Thoracic aorta (tissue), 2 donors: ENCODE data around the gene RAD52. TPM values are rescaled to one million over a fixed set of nuclear protein-coding genes. Genes with fewer than 3 reads are reported as not detected.

Source experiments
- ATAC-seq: fragments of 150-250 bp; one replicate; pipeline ENCODE4 v1.8.0; 2017; ENCODE audit warnings: low read depth; ENCODE audit not compliant: insufficient number of reproducible peaks, low FRiP score
- DNase-seq: peaks from one replicate; pipeline ENCODE4 v3.0.0-alpha.2; 2020; ENCODE audit warnings: low spot score
- H3K27ac ChIP-seq, 2 donors: fragments of 200-600 bp; sonication (generic); 1 replicate in 1 of 2; 2 replicates in 1 of 2; pipeline ENCODE4 v1.5.1; 2016; ENCODE audit warnings: mild to moderate bottlenecking in 2 of 2, moderate library complexity in 2 of 2
- H3K27me3 ChIP-seq: fragments of 200-600 bp; sonication (generic); replicated peaks from 2 replicates; pipeline ENCODE4 v1.6.0; 2016; ENCODE audit warnings: mild to moderate bottlenecking; ENCODE audit not compliant: insufficient read depth
- H3K36me3 ChIP-seq: fragments of 200-600 bp; sonication (generic); one replicate; pipeline ENCODE4 v1.5.1; 2016
- H3K4me1 ChIP-seq, 2 donors: fragments of 200-600 bp; sonication (generic); 1 replicate in 1 of 2; 2 replicates in 1 of 2; pipeline versions ENCODE4 v1.5.1 to v1.6.0; 2016; ENCODE audit warnings: low read depth in 2 of 2, mild to moderate bottlenecking in 1 of 2; ENCODE audit not compliant: control insufficient read depth in 1 of 2
- H3K4me3 ChIP-seq: fragments of 200-600 bp; sonication (generic); 2 replicates; pipeline ENCODE4 v1.5.1; 2016; ENCODE audit warnings: mild to moderate bottlenecking
- H3K9me3 ChIP-seq: fragments of 200-600 bp; sonication (generic); 2 replicates; pipeline ENCODE4 v1.5.1; 2016
- total RNA-seq, 2 donors: library from RNA; depleted of rRNA; stranded (reverse); fragments of >200 nt; gene quantifications; one replicate each; pipeline versions ENCODE4 v1.1.0 to v1.2.3, GENCODE V29; 2016
- TF ChIP-seq, protein P1 (sequence below): fragments of 200-600 bp; sonication (generic); IDR thresholded peaks from one replicate; pipeline ENCODE4 v1.5.1; 2019; ENCODE audit warnings: antibody characterized with exemption

The RAD52 gene
- total RNA-seq: 10 to 100 TPM; 21.5 to 21.9 TPM

DNA sequence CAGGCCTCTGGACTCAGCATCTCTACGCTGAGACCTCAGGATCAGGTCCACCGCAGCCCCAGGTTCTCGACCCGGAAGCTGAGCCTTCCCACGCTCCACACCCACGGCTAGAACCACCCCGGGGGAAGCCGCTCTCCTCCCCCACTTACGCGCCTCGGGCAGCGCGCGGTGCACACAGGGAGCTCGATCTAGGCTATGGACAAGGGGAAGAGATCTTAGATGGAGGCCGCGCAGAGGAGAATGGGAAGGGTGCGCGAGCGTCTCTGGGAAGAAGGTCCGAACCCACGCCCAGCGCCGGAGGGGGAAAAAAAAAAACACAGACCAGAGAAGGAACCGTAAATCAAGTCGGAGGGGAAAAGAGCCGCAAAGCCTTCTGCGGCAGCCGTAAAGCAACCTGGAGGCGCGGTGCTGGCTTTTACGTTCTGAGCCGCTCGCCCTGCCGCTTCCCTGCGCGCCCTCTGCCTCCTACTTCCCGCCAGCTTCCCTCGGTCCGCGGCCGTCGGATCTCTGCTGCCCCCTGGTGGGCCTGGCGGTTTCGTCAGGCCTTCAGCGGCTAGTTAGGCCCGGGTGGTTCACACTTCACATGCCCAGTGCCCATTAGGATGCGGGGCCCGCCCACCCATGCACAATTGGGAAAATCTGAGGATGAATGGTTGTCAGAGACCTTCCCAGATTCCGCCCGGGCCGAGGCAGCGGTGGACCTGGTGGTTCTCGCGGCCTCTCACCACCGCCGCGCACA, at the start of gene RAD52:
Gene RAD52, minus strand, starts transcription at position 242 of the 739 bp plus-strand sequence. CDS start 16,636 bp downstream, outside the sequence.
- Histone ChIP-seq H3K9me3 (no peaks in the 10 kb centered on the region), H3K4me1 (peaks cover 10 to 20% of the 10 kb centered on the region in 2 donors), H3K36me3 (no peaks in the 10 kb centered on the region), H3K27me3 (no peaks in the 10 kb centered on the region), H3K27ac (peak within 1 kb of the TSS; percentile 92 to 97), H3K4me3 (peak within 1 kb of the TSS; percentile 98)
- DNase-seq (peak; percentile 83), ATAC-seq (peak; percentile 93)
- TF ChIP-seq, protein P1, sequence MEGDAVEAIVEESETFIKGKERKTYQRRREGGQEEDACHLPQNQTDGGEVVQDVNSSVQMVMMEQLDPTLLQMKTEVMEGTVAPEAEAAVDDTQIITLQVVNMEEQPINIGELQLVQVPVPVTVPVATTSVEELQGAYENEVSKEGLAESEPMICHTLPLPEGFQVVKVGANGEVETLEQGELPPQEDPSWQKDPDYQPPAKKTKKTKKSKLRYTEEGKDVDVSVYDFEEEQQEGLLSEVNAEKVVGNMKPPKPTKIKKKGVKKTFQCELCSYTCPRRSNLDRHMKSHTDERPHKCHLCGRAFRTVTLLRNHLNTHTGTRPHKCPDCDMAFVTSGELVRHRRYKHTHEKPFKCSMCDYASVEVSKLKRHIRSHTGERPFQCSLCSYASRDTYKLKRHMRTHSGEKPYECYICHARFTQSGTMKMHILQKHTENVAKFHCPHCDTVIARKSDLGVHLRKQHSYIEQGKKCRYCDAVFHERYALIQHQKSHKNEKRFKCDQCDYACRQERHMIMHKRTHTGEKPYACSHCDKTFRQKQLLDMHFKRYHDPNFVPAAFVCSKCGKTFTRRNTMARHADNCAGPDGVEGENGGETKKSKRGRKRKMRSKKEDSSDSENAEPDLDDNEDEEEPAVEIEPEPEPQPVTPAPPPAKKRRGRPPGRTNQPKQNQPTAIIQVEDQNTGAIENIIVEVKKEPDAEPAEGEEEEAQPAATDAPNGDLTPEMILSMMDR: peak; percentile 97

DNA sequence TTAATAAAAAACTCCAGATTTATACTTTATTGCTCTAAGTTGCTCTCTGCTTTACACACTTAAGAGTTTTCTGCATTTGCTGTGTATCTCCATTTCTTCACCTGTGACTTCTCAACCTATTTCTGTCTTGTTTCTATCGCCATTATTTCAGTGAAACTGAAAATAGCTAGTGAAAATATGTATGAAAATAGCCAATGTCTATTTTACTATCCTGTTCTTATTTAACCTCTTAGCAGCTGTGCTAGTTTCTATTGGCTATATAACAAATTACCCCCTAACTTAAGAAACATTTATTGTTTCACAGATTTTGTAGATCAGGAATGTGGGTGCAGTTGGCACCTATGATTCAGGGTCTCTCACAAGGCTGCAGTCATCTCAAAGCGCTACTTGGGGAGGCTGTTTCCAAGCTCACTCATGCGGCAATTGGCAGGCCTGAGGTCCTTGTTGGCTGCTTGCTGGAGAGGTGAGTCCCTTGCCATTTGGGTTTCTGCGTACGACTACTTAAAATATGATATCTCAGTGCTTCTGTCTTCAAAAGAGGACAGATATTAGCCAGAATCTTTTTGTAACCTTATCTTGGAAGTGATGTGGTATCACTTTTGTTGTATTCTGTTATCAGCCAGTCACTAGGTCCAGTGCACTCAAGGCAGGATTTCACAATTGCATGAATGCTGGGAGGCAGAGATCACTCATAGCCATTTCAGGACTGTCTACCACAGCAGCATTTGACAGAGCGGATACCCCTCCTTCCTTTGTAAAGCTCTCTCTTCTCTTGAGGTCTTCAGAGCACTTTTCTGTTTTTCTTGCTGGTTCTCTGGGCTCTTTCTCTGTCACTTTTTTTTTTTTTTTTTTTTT, 48.8 kb upstream of the RAD52 start:
- no peaks in the 10 kb centered on the region for H3K27me3 ChIP-seq
- H3K27ac ChIP-seq: peak overlapping the region in 1 of 2 donors; percentile 44
- H3K36me3 ChIP-seq: no peaks in the 10 kb centered on the region
- TF ChIP-seq, protein P1: no peak
- H3K4me1 ChIP-seq: peaks cover 7 to 25% of the 10 kb centered on the region in 2 donors
- ATAC-seq: no peak
- H3K9me3 ChIP-seq: no peaks in the 10 kb centered on the region
- H3K4me3 ChIP-seq: peak overlapping the region; percentile 5
- no peak for DNase-seq

DNA sequence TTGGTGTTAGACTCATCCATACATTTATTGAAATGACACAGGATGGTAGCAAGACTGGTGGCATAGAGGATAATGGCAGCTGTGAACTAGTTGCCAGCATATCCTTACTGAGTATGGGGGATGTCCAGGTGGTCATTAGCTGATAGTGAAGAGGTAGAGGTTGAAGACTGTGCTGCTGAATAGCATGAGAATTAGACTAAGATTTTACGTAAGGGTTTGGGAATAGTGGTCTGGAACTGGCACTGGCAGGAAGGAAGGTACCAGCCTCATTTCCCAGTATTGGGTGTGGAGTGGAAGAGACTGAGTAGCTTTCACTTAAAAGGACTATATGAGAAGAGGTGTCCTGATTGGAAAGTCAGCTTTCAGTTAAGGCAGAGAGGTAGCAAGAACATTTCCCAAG, 48.0 kb upstream of the RAD52 start:
- ATAC-seq: no peak
- no peak overlapping the region for H3K4me3 ChIP-seq
- TF ChIP-seq, protein P1: no peak
- no peaks in the 10 kb centered on the region for H3K36me3 ChIP-seq
- H3K27ac ChIP-seq: peak overlapping the region in 1 of 2 donors; percentile 44
- DNase-seq: no peak
- peaks cover 11 to 32% of the 10 kb centered on the region in 2 donors for H3K4me1 ChIP-seq
- no peaks in the 10 kb centered on the region for H3K9me3 ChIP-seq
- no peaks in the 10 kb centered on the region for H3K27me3 ChIP-seq

DNA sequence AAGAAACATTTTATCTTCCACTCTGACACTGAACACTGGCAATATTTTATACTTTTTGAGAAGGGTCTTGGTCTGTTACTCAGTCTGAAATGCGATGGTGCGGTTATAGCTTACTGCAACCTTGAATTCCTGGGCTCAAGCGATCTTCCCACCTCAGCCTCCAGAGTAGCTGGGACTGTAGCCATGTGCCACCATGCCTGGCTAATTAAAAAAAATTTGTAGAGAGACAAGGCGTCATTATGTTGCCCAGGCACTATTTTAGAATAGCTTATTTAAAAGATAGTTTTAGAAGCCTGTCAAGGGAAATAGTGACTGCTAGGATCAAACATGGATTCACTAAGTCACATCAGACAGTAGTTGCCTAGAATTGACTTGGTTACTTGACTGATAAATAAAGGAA, 47.4 kb upstream of the RAD52 start:
- ATAC-seq (no peak), DNase-seq (no peak)
- TF ChIP-seq, protein P1: no peak
- no peak overlapping the region for H3K27ac ChIP-seq
- peaks cover 12 to 38% of the 10 kb centered on the region in 2 donors for H3K4me1 ChIP-seq
- H3K27me3 ChIP-seq: no peaks in the 10 kb centered on the region
- no peaks in the 10 kb centered on the region for H3K36me3 ChIP-seq
- no peak overlapping the region for H3K4me3 ChIP-seq
- H3K9me3 ChIP-seq: no peaks in the 10 kb centered on the region

DNA sequence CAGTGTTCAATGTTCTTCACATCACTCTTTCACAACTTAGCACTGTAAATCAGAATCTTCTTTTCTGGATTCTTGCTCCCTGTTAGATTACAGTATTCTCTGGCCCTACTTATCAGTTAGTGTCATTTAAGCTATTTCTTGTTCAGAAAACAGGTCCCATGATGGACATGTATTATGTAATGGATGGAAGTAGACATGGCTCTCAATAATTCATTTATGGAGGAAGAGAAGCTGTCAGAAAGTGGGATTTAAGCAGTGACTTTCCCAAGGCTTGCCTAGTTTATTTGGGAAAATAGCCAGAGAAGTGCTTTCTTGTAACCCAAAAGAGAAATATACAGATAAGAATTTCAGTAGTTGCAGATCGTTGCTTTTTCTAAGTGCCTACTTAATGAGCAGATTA, 43.2 kb upstream of the RAD52 start:
- Histone ChIP-seq H3K4me3 (no peak overlapping the region), H3K4me1 (peaks cover 27 to 43% of the 10 kb centered on the region in 2 donors), H3K27ac (peak overlapping the region; percentile 93 to 96), H3K36me3 (no peaks in the 10 kb centered on the region), H3K27me3 (no peaks in the 10 kb centered on the region), H3K9me3 (no peaks in the 10 kb centered on the region)
- DNase-seq (no peak), ATAC-seq (no peak)
- TF ChIP-seq, protein P1: no peak
